ENCODE measurements around the gene SEMA3B.

GRCh38 chr3:50231581-50231980 lies 37.4 kb upstream of the SEMA3B start:
- TF ChIP-seq CTCF (conservative IDR thresholded peaks at IDR 0.05; ENCODE audit: low read length) = no peak
- TF ChIP-seq EZH2phosphoT487 (IDR thresholded peaks at IDR 0.05; ENCODE audit: borderline replicate concordance, low read depth, low read length) = no peak
